IPS DF 4.7 (cell line): ENCODE measurements around the gene HAND1.

Experiments
- DNase-seq: peaks from one replicate; pipeline ENCODE4 v3.0.0-alpha.2; 2013; ENCODE audit warnings: low spot score; ENCODE audit errors: extremely low read depth

HAND1 gene

DNA sequence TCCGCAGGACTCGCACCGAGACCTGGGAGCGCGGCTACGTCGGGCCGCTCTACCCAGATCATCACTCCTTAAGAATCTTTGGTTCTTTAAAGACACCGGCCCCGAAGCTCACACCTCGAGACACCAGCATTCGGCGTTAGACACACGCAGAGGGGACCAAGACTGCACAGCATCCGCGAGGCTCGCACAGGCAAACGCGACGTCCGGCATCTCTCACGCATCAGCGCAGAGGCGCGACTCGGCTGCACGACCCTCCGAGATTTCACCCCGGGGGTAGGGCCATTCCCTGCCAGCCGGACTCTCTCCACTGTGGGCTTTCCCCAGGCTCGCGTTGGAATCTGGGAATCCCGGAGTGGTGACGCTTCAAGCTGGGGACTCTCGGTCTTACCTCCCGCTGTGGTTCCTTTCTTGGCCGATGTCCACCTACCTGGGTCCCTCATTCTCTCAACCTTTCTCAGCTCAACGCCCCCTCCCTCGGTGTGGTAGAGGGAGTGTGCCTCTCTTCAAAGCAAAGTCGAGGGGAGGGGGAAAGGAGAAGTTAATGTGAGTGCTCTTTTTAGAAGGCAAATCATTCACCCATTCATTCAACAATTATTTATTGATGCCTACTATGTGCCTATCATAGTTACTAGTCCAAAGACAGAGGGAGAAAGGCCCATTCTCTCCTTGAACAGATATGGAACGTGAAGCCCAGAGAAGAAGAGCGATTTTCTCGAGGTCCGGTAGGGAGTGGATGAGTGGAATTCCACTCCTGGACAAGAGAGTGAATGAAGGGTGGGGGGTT is 1.3 kb upstream of the HAND1 start:
- no peak for DNase-seq

DNA sequence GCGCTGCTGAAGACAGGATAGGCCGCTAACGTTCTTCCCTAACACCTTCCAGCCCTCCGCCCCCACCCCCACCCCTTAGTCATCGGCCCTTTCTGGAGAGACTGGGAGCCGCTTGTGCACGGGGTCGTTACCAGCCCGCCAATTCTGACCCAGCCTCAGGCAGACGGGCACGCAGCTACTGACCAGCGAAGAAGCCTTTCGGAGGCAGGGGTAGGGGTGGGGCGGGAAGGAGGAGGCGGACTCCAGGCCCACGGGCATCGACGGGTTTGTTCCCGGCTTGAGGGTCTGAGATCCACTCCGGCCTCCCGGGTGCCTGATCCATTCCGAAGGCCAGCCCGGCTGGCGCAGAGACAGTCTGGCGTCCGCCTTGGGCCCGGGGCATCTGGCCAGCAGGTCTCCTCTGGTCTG is 729 bp upstream of the HAND1 start:
- DNase-seq = no peak

DNA sequence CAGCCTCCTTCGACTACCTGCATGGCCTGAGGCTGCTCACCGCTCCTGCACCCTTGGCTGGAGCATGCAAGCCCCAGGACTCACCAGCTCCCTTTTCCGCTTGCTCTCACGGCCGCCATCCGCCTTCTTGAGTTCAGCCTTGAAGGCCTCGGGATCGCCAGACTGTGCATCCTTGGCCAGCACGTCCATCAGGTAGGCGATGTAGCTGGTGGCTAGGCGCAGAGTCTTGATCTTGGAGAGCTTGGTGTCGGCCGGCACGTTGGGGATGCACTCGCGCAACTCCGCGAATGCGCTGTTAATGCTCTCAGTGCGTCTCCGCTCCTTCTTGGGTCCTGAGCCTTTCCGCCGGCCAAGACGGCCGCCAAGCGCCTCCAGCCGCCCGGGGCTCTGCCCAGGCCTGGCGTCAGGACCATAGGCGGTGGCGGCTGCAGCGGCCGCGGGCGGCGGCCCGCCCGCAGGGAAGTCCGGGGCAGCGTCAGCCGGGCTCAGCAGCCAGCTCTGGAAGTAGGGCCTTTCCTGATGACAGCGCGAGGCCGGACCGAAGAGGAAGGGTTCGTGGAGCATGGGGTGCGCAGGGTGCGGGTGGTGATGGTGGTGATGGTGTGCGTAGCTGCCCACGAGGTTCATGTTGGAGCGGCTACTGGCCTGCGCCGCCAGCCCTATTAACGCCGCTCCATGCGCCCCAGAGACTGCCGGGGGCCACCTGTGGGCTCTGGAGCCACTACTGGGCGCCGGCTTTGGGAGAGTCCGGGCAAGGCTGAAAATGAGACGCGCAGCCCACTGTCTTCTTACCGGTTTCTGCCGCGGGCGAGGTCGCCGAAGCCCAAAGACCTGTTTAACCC is 424 bp downstream of the HAND1 start:
- no peak for DNase-seq

DNA sequence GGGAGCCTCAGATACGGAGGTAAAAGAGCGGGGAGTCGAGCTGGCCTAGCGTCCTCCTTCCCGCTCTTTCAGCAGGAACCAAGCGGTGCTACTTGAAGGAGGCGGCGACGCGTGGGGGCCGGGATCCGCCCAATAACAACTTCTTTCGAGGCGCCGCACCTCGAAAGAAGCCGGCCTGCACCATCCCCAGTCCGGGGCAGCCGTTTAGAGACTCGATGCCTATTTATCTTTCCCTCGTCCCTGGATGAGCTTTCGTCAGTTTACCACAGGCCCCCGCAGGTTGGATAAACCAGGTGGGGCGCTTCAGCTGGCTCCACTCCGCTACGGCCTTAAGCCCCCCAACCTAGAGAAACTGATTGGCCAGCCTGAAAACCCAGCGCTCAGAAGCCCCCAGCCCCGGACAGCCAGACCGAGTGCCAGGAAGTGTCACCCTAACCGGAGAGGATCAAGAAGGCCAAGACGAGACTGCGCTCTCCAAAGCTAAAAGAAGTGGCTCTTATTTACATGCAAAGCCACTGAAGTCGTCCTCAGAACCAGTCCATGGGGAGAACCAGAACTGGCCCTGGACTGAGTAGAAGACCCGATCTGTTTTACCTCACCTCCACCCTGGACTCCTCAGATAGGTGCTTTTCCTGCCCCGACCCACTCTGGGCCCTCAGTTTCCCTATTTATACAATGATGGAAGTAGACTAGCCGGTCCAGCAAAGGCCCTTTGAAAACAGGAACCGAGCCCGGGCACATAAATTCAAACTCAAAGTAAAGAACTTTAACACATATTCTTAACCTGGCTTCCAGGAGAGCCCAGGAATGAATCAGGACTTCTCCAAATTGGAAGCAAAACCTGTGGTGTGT is 1.4 kb downstream of the HAND1 start:
- DNase-seq = no peak

DNA sequence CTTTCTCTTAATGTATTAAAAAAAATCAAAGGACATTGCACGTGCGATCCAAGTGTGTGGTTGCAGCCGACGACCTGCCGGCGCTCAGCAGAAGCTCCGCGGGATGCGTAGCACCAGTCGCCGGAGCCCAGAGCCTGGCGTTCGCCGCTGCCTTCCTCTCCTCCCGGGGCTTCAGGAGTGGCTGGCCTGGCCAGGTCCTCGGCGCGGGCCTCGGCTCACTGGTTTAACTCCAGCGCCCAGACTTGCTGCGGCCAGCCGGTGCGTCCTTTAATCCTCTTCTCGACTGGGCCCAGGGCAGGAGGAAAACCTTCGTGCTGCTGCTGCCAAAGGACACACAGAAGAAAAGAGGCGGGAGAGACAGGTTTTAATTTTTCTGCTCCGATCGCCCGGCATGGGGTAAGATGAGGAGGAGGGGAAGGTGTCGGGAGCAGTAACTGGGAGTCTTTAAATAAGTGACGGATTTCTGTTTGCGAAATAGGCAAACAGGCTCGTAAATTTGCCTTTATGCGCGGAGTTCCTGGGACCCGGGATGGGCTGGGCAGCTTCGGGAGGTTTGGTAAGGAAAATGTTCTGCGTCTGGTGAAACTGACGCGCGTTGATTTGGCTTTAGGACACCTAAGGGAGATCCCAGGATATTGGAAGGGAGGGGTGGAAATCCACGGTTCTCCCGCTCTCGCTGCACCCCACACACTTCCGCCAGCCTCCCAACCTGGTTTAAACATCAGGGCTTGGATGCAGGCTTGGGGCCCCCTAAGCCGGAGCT is 2.3 kb downstream of the HAND1 start:
- no peak for DNase-seq

DNA sequence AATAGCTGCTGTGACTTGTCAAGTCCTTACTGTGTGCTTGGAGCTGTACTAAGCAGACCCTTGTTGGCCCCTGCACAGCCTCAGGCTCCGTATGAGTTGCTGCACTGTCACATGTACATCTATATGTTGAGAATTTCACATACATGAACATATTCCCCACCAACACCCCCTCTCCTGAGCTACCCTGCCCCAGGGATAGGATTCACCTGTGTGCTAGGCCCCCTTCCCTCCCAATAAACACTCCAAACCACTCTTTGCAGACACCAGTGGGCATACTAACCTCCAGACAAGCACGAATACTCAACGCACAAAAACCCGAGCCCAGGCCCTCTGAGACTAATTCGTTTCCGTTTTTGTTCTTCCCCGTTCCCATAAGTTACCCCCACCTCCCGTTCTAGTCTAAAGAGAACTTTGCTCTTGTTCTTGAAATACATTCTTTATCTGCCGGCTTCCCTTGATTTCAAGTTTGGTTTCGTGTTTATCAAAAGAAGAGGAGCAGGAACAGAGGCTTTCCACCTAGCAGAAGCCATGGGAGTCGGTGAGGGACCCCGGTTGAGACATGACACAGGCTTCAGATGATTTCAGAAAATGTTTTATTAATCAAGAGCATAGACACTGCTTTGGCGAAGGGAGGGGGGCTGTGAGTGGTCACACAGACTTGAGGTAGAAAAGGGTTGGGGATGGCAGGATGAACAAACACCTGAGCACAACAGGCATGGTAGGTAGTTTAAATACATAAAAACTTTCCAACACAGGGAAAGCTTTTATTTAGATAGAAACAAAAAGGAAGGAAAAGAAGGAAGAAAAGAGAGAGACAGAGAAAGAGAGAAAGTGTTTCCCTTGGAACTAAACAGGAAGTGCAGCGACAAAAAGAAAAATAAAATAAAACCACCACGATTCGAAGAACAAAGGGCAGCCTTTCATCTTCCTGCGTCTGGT is 3.4 kb downstream of the HAND1 start:
- no peak for DNase-seq

DNA sequence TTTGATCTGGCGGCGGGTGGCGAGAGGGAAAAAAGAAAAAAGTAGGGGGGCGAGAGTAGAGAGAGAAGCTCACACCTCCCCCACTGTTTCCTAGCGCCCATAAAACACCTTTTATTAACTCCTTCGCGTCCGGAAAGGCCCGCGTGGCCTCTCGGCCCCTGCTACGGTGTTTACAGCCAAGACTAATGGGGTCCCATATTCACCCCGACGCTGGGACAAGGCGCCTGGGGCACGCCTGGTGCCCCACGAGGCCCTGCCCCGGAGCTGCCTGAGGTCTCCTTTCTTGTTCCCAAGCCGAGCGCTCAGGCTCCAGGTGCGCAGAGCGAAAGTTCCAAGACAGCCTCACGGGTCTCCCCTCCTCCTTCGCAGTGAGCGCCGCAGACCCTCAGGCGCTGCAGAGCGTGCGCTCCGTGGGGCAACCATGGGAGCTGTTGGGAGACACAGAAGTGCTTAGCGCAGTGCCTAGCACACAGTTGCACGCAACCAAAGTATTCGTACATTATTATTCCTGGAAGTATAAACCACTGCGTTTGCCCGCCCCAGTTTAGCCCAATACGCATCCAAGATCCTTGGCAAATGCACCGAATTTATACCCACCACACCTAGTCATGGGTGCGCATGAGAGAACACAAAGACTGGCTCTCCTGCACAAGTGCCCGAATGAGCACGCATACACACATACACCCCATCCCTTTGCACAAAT is 4.3 kb downstream of the HAND1 start:
- no peak for DNase-seq

DNA sequence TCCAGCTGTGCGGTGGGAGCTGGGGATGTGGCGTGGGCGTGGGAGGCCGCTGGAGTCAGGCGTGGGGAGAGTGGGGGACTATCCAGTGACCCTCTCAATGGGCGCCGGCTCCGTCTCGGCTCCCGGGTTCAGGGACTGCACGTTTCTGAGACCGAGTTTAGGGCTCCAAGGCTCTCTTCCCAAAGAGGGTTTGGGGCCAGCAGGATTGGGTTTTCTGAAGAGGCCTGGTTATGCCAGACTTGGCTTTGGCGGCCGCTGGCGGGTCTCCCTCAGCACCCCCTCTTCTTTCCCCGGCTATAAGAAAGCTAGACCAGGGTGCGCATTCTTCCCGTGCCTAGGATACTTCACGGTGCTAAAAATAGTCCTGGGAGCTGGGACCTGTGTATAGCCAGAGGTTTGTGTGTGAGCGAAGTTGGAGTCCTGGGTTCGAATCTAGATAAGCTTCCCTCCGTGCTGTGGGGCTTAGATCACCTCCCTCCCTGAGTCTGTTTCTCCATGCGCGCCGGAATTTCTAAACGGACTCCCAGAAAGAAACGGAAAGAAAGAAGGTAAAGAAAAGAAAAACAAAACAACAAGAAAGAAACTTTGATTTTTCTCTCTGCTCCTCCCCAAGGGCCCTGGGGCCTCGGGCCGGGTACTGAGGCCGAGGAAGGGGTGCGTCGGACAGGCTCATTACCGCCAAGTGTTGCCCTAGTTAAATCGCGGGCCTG is 5.0 kb downstream of the HAND1 start:
- DNase-seq = no peak

DNA sequence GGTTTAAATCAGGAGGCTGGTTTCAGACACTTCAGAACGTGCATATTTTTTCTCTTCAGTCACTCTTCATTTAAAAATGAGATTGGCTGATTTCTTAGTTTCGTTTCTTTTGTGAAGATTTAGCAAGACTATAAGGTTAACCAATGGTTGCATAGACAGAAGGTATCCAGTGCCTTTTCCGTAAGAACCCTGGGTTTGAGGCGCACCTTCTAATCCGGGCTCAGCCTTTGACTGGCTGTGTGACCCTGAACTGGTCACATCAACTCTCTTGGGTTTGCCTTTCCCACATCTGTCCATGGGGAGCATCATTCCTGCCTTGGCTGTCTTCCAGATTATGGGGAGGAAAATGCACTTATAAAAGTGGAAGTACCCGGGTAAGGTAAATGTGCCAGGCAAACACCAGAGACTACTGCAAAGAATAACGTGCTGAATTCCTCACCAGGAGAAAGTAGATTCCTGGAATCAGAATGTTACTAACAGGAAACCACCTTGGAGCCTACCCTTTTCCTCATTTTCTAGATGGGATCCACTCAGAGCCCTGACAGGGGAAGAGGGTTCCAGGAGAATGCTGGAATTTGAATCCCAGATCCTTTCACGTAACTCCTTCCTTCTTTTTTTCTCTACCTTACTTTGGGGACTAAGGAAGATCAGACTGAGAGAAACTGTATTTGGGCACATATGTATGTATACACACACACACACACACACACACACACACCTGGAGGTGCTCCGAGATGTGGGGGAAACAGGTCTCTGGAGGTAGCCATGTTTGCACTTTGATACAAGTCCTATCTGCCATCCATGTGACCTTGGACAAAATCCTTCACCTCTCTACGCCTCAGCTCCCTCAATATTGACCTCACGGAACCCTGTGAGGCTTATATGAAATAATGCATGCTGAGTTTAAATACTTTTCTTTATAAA is 6.8 kb downstream of the HAND1 start:
- DNase-seq = no peak

DNA sequence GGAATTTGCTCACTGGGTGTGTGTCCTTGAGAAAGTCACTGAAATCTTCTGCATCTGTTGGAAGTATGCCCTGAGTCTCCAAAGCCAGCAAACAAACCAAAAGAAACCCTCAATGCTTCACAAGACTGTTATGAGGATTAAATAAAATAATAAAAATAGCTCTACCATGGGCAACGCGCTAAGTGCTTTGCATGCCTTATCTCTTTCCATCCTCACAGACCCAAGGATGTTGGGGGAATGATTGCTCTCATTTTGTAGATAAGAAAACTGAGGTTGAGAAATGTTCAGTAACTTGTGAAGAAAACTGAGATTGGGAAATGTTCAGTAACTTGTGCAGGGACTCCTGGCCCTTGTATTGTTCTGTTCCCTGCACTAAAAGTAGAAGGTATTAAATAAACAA is 7.9 kb downstream of the HAND1 start:
- DNase-seq = no peak

DNA sequence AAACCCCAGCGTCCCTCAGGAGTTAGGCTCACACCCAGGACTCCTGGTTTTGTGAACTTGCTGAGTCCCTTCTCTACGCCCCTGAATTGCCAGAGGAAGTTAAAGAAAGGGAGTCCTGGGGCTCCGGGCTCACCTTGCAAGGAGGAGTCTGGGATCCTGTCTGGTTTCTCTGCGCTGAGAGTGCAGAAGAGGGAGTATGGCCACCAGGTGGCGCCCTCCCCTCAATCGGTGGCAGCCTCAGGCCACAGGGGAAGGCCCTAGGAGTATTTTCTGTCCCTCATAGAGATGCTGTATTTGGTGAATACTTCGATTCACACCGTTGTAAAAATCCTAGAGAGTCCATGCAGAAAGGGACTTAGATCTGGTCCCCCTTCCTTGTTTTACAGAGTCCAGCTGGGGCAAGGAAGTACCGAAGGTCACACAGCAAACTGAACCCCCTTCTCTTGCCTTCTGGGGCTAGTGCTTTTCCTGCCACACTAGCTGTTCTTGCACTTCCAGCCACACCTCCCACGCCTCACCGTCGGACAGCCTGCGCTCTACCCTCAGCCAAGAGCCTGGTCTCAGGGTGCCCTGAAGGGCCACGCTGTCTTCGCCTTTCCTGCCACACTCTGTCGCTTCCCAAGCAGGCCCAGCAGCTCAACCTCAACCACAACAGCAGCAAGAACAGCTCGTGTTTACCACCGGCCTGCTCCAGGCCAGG is 10.2 kb downstream of the HAND1 start:
- no peak for DNase-seq

DNA sequence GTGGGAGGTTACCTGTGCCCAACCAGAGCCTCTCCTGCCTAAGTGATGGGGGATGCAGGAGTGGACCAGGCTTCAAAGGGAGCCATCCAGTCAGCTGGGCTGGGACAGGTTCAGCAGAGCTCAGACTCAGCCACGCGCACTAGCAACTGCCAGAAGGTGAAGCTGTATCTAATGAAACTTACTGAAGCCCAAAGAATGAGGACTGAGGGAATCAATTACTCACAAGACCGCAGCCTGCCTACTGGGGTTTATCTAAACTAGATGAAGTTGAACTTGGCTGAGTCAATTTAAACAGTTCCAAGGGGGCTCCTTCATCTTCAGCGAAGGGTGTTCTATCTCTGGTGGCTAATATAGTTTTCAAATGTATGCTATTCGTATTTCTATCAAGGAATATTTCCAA is 11.4 kb downstream of the HAND1 start:
- DNase-seq = no peak

DNA sequence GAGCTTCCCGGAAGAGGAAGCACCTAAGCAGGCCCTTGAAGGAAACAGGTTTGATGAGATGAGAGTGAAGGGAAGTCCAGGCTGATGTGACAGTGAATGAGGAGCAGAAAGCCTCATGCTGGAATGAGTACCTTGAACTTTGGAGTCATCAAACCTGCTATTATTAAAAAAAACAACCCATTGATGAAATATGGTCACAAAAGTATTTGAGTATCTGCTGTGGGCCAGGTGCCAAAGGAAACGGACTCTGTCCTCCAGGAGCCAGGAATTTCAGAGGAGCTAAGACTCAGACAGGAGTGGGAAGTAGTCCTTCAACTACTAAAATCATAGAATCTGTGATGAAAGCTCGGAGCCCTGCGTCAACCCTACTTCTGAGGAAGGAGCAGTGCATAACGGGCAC is 11.9 kb downstream of the HAND1 start:
- DNase-seq = no peak

DNA sequence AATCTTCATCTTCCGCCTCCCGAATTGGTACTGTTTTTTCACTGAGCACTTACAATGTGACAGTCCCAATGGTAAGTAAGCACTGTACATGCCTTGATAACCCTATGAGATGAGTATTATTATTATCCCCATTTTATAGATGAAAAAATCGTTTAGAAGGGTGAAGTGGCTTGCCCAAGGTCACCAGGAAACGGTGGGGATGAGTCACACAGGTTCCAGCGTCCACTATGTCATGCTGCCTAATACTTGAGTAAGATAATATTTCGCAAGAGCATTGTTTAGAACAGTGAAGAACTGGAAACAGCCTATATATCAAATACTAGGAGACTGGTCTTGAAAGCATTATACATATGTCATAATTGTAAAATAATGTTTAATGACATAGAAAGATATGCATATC is 12.9 kb downstream of the HAND1 start:
- no peak for DNase-seq

DNA sequence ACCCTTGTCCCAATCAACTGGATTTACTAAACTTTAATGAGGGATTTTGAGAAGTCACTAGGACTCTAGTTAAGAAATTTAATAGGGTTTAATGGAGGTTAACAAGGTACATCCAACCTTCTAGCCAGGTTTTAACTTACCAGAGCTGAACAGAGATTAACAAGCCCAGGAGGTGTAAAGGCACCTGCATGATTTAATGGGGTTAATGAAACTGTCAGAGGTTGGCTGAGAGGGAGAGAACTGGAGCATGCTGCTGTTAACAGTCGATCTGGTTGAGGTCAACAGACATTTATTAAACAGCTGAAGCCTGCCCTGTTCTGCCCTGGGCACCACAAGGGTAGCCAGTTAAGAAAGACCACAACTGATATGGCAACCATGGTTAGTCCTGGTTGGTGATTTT is 13.6 kb downstream of the HAND1 start:
- no peak for DNase-seq

DNA sequence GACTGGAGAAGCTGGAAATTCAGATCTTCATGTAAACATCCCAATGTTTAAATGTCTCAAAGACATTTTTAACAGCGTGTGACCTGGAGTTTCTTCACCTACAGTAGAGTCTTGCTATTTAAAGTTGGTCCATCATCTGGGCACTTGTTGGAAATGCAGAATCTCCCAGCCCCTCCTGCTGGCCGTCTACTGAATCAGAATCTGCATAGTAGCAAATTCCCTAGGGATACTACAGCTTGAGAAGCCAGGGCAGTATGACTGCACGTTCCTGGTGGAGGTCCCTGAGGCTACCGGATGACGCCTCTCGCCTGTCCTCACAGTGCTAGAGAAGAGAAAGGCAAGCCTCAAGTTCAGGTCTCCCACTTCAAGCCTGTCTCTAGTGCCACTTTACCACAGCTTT is 16.5 kb downstream of the HAND1 start:
- no peak for DNase-seq

DNA sequence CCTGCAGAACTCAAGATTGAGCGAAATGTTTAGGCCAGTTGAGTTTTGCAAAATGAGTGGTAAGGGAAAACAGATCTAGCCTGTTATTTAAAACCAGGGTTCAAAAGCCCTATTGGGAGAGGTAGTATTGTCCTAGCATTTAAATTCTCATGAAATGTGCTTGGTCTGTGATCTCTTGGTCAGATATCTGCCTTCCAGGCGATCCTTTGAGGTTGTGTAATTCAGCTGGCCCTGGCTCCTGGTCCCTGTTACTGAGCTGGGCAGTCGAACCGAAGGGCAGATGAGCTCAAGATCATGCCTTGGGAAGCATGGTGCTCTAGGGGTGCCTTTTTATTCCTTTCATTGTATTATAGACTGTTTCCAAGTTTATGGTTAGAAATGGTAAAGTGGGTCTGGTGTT is 17.9 kb downstream of the HAND1 start:
- DNase-seq = no peak
